Mesenchymal stem cell (in vitro differentiated cells and primary cell): ENCODE data around the gene EPB42.

Source experiments
- DNase-seq: peaks from one replicate; pipeline ENCODE4 v3.0.0-alpha.2; 2013
- H2AFZ ChIP-seq: one replicate; pipeline ENCODE4 v1.6.1; 2013; ENCODE audit warnings: low read depth, mild to moderate bottlenecking, control low read depth, inconsistent platforms, low read length, moderate library complexity
- H2AK5ac ChIP-seq: 2 replicates; pipeline ENCODE4 v1.6.1; 2013; ENCODE audit warnings: low read length, moderate library complexity, mild to moderate bottlenecking, inconsistent platforms; ENCODE audit not compliant: severe bottlenecking
- H2BK120ac ChIP-seq: one replicate; pipeline ENCODE4 v1.6.1; 2013; ENCODE audit warnings: low read depth, mild to moderate bottlenecking, inconsistent platforms, low read length, moderate library complexity
- H2BK12ac ChIP-seq, 2 experiments: one replicate each; pipeline ENCODE4 v1.6.1; 2013; ENCODE audit warnings: inconsistent platforms in 2 of 2, low read length in 2 of 2, mild to moderate bottlenecking in 2 of 2, moderate library complexity in 2 of 2, control low read depth in 1 of 2
- H2BK15ac ChIP-seq: one replicate; pipeline ENCODE4 v1.6.1; 2013; ENCODE audit warnings: mild to moderate bottlenecking, low read depth, inconsistent platforms; ENCODE audit not compliant: poor library complexity, severe bottlenecking
- H2BK5ac ChIP-seq: 2 replicates; pipeline ENCODE4 v1.6.1; 2013; ENCODE audit warnings: low read depth, mild to moderate bottlenecking, low read length, control low read depth, inconsistent platforms; ENCODE audit not compliant: poor library complexity, severe bottlenecking
- H3K14ac ChIP-seq, 2 experiments: one replicate each; pipeline ENCODE4 v1.6.1; 2013; ENCODE audit warnings: inconsistent platforms in 2 of 2, low read length in 2 of 2, control low read depth in 1 of 2, mild to moderate bottlenecking in 1 of 2, moderate library complexity in 1 of 2
- H3K18ac ChIP-seq, 2 experiments: one replicate each; pipeline ENCODE4 v1.6.1; 2013; ENCODE audit warnings: inconsistent platforms in 2 of 2, low read length in 2 of 2, control low read depth in 1 of 2, low read depth in 1 of 2, mild to moderate bottlenecking in 1 of 2
- H3K23ac ChIP-seq, 2 experiments: one replicate each; pipeline ENCODE4 v1.6.1; 2013; ENCODE audit warnings: inconsistent platforms in 2 of 2, low read length in 2 of 2, mild to moderate bottlenecking in 2 of 2, moderate library complexity in 2 of 2, control low read depth in 1 of 2
- H3K27ac ChIP-seq: 2 replicates; pipeline ENCODE4 v1.5.1; 2013; ENCODE audit warnings: mild to moderate bottlenecking, moderate library complexity, low read length, control low read depth, inconsistent platforms; ENCODE audit not compliant: poor library complexity, severe bottlenecking
- H3K27me3 ChIP-seq, 2 experiments: 2 replicates each; pipeline versions ENCODE4 v1.6.1 to v1.7.0; 2013; ENCODE audit warnings: low read length in 2 of 2, mild to moderate bottlenecking in 2 of 2, moderate library complexity in 2 of 2, control low read depth in 1 of 2, inconsistent platforms in 1 of 2; ENCODE audit not compliant: control insufficient read depth in 1 of 2, insufficient read depth in 1 of 2
- H3K36me3 ChIP-seq, 2 experiments: 2 replicates each; pipeline versions ENCODE4 v1.6.1 to v1.7.0; 2013; ENCODE audit warnings: low read length in 2 of 2, control low read depth in 1 of 2, inconsistent platforms in 1 of 2, low read depth in 1 of 2, mild to moderate bottlenecking in 1 of 2; ENCODE audit not compliant: insufficient read depth in 2 of 2, control insufficient read depth in 1 of 2
- H3K4ac ChIP-seq, 2 experiments: one replicate each; pipeline ENCODE4 v1.6.1; 2013; ENCODE audit warnings: inconsistent platforms in 2 of 2, low read length in 2 of 2, mild to moderate bottlenecking in 2 of 2, moderate library complexity in 2 of 2, control low read depth in 1 of 2, low read depth in 1 of 2
- H3K4me1 ChIP-seq: 2 replicates; pipeline ENCODE4 v1.6.1; 2013; ENCODE audit warnings: low read depth, low read length, control low read depth; ENCODE audit not compliant: control insufficient read depth, insufficient read depth
- H3K4me2 ChIP-seq: 2 replicates; pipeline ENCODE4 v1.6.1; 2013; ENCODE audit warnings: low read length, mild to moderate bottlenecking, inconsistent platforms; ENCODE audit not compliant: poor library complexity, severe bottlenecking
- H3K4me3 ChIP-seq, 2 experiments: 2 replicates each; pipeline versions ENCODE4 v1.5.1 to v1.7.0; 2013; ENCODE audit warnings: low read length in 2 of 2, mild to moderate bottlenecking in 2 of 2, control low read depth in 1 of 2, low read depth in 1 of 2; ENCODE audit not compliant: insufficient read depth in 1 of 2
- H3K79me1 ChIP-seq: replicated peaks from 2 replicates; pipeline ENCODE4 v1.6.1; 2013; ENCODE audit warnings: mild to moderate bottlenecking, control low read depth, low read length, inconsistent platforms; ENCODE audit not compliant: poor library complexity, severe bottlenecking
- H3K9ac ChIP-seq: 2 replicates; pipeline ENCODE4 v1.7.0; 2013; ENCODE audit warnings: mild to moderate bottlenecking, low read length, moderate library complexity
- H3K9me3 ChIP-seq: 2 replicates; pipeline ENCODE4 v1.7.0; 2013; ENCODE audit warnings: mild to moderate bottlenecking, low read length; ENCODE audit not compliant: control insufficient read depth
- H4K8ac ChIP-seq: one replicate; pipeline ENCODE4 v1.6.1; 2013; ENCODE audit warnings: inconsistent platforms, mild to moderate bottlenecking, low read length, moderate library complexity
- H4K91ac ChIP-seq: one replicate; pipeline ENCODE4 v1.6.1; 2013; ENCODE audit warnings: mild to moderate bottlenecking, low read length, inconsistent platforms
- WGBS: methylation state at CpG from one replicate; pipeline ENCODE4 v1.1.7; 2013; ENCODE audit warnings: mixed read lengths; 5-methylcytosine and 5-hydroxymethylcytosine counted together

The EPB42 gene

GRCh38 chr15:43214592-43215295 lies 6.1 kb downstream of the EPB42 start:
- Histone ChIP-seq H3K4me3 (no peak overlapping the region), H3K4me2 (no peak overlapping the region), H2BK5ac (no peak overlapping the region), H2AFZ (no peak overlapping the region), H3K27ac (no peak overlapping the region), H3K18ac (no peak overlapping the region), H2BK12ac (no peak overlapping the region), H3K79me1 (no peaks in the 10 kb centered on the region), H3K9me3 (no peaks in the 10 kb centered on the region), H3K23ac (no peak overlapping the region), H3K36me3 (no peaks in the 10 kb centered on the region), H4K8ac (no peak overlapping the region), H4K91ac (no peak overlapping the region), H2BK120ac (no peak overlapping the region), H2BK15ac (no peak overlapping the region), H2AK5ac (no peak overlapping the region), H3K27me3 (peaks cover 41 to 72% of the 10 kb centered on the region in 2 experiments), H3K4ac (no peak overlapping the region), H3K9ac (no peak overlapping the region), H3K4me1 (no peaks in the 10 kb centered on the region), H3K14ac (no peak overlapping the region)
- no peak for DNase-seq
- 88% methylated on average over 5 of the region's 6 CpGs for WGBS

- no peaks in the 10 kb centered on the region for H3K4me1 ChIP-seq
- no peak overlapping the region for H3K14ac ChIP-seq
- H2AFZ ChIP-seq: no peak overlapping the region
- peaks cover 47 to 76% of the 10 kb centered on the region in 2 experiments for H3K27me3 ChIP-seq
- no peak overlapping the region for H3K4ac ChIP-seq
- no peaks in the 10 kb centered on the region for H3K9me3 ChIP-seq
- 74% methylated on average over 8 of the region's 8 CpGs for WGBS
- H2BK120ac ChIP-seq: no peak overlapping the region
- no peak overlapping the region for H3K4me3 ChIP-seq
- no peaks in the 10 kb centered on the region for H3K79me1 ChIP-seq
- H3K9ac ChIP-seq: no peak overlapping the region
- no peak for DNase-seq
- no peak overlapping the region for H3K27ac ChIP-seq
- H2AK5ac ChIP-seq: no peak overlapping the region
- no peak overlapping the region for H2BK12ac ChIP-seq
- H4K8ac ChIP-seq: no peak overlapping the region
- H2BK5ac ChIP-seq: no peak overlapping the region
- no peak overlapping the region for H2BK15ac ChIP-seq
- no peak overlapping the region for H3K18ac ChIP-seq
- H4K91ac ChIP-seq: no peak overlapping the region
- H3K23ac ChIP-seq: no peak overlapping the region
- H3K4me2 ChIP-seq: no peak overlapping the region
- H3K36me3 ChIP-seq: no peaks in the 10 kb centered on the region
These were observed 6.6 kb downstream of the EPB42 start for GRCh38 chr15:43214169-43214568.

GRCh38 chr15:43213466-43213865 lies 7.4 kb downstream of the EPB42 start:
- Histone ChIP-seq H2AK5ac (no peak overlapping the region), H2BK15ac (no peak overlapping the region), H3K79me1 (no peaks in the 10 kb centered on the region), H3K4me3 (no peak overlapping the region), H3K18ac (no peak overlapping the region), H3K9ac (no peak overlapping the region), H3K27me3 (peaks cover 50 to 79% of the 10 kb centered on the region in 2 experiments), H3K4ac (no peak overlapping the region), H3K36me3 (no peaks in the 10 kb centered on the region), H3K23ac (no peak overlapping the region), H3K9me3 (no peaks in the 10 kb centered on the region), H2BK5ac (no peak overlapping the region), H2AFZ (no peak overlapping the region), H2BK12ac (no peak overlapping the region), H3K4me2 (no peak overlapping the region), H3K4me1 (no peaks in the 10 kb centered on the region), H3K27ac (no peak overlapping the region), H4K8ac (no peak overlapping the region), H3K14ac (no peak overlapping the region), H2BK120ac (no peak overlapping the region), H4K91ac (no peak overlapping the region)
- DNase-seq: no peak
- WGBS: 72% methylated on average over 5 of the region's 5 CpGs

- H2BK15ac ChIP-seq: no peak overlapping the region
- no peak overlapping the region for H3K4me3 ChIP-seq
- H3K27me3 ChIP-seq: peaks cover 50 to 79% of the 10 kb centered on the region in 2 experiments
- H2AK5ac ChIP-seq: no peak overlapping the region
- no peaks in the 10 kb centered on the region for H3K79me1 ChIP-seq
- H2BK5ac ChIP-seq: no peak overlapping the region
- H4K91ac ChIP-seq: no peak overlapping the region
- H3K4me1 ChIP-seq: no peaks in the 10 kb centered on the region
- H3K4me2 ChIP-seq: no peak overlapping the region
- no peak overlapping the region for H3K14ac ChIP-seq
- no peak overlapping the region for H3K27ac ChIP-seq
- no peaks in the 10 kb centered on the region for H3K9me3 ChIP-seq
- H3K18ac ChIP-seq: no peak overlapping the region
- H4K8ac ChIP-seq: no peak overlapping the region
- no peak overlapping the region for H2AFZ ChIP-seq
- H2BK120ac ChIP-seq: no peak overlapping the region
- no peaks in the 10 kb centered on the region for H3K36me3 ChIP-seq
- no peak overlapping the region for H3K4ac ChIP-seq
- no peak overlapping the region for H3K23ac ChIP-seq
- DNase-seq: no peak
- H3K9ac ChIP-seq: no peak overlapping the region
- no peak overlapping the region for H2BK12ac ChIP-seq
These were observed 7.9 kb downstream of the EPB42 start for GRCh38 chr15:43212951-43213350.
